22Rv1 (cell line): ENCODE data around the gene PCBP1.

Source experiments
- ZFX ChIP-seq: fragments of 450-650 bp; IDR thresholded peaks from 2 replicates; pipeline ENCODE4 v1.6.1; 2017; ENCODE audit warnings: antibody characterized with exemption, borderline replicate concordance
- TF ChIP-seq, protein P1 (sequence below): fragments of 450-650 bp; IDR thresholded peaks from 2 replicates; pipeline ENCODE4 v1.5.1; 2017; ENCODE audit warnings: mild to moderate bottlenecking

DNA sequence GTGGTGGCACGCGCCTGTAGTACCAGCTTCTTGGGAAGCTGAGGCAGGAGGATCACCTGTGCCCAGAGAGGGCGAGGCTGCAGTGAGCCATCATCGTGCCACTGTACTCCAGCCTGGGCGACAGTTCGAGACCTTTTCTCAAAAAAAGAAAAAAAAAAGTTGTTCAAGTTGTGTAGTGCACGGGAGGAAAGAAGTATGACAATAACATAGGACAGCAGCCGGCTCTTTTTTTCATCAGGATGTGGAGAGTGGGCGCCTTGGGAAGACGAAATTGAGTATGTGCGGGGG lies 36.5 kb downstream of the PCBP1 start:
- TF ChIP-seq, protein P1, sequence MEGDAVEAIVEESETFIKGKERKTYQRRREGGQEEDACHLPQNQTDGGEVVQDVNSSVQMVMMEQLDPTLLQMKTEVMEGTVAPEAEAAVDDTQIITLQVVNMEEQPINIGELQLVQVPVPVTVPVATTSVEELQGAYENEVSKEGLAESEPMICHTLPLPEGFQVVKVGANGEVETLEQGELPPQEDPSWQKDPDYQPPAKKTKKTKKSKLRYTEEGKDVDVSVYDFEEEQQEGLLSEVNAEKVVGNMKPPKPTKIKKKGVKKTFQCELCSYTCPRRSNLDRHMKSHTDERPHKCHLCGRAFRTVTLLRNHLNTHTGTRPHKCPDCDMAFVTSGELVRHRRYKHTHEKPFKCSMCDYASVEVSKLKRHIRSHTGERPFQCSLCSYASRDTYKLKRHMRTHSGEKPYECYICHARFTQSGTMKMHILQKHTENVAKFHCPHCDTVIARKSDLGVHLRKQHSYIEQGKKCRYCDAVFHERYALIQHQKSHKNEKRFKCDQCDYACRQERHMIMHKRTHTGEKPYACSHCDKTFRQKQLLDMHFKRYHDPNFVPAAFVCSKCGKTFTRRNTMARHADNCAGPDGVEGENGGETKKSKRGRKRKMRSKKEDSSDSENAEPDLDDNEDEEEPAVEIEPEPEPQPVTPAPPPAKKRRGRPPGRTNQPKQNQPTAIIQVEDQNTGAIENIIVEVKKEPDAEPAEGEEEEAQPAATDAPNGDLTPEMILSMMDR = no peak
- TF ChIP-seq ZFX = no peak
